NCI-H2081 (cell line): ENCODE data around the gene CTNNBL1.

Experiments
- DNase-seq, 2 experiments: peaks; one replicate each; lab custom pipeline; 2025; lab: John Stamatoyannopoulos, UW

The CTNNBL1 gene

DNA sequence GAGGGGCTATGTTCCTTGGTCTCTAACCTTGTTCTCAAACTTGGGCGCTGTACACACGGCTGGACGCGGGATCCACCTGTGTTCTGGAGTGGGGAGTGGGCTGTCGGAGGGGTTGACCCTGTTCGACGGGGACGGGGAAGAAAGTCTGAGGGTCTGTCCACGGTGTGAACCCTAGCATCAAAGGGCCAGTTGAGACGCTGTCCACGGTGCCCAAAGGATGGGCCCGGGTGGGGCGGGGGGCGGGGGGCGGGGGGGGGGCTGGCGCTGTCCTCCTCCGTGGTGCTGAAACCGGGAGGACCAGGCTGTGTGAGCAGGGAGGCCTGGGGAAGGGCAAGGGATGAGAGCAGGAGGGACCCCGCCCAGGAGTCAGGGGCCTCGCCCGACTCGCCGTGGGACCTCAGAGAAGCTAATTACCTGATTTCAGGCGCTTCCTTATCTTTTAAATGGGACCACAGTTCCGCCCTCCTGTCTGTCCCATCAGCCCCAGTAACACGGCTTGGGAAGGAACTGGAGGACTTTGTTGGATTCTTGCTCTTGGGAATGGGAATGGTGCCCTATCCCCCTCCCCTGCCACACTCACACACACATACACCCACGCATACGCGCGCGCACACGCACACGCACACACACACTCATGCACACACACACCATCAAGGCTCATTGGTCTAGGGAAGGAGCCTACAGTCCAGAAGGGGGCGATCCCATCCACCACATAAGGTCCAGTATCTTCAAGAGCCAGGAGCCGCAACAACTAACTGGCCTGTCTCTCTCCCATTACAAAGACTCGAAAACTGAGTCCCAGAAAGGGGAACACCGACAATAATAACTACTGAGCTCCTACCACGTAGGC is 208.0 kb downstream of the CTNNBL1 start:
- peak; percentile 47 to 49 for DNase-seq

DNA sequence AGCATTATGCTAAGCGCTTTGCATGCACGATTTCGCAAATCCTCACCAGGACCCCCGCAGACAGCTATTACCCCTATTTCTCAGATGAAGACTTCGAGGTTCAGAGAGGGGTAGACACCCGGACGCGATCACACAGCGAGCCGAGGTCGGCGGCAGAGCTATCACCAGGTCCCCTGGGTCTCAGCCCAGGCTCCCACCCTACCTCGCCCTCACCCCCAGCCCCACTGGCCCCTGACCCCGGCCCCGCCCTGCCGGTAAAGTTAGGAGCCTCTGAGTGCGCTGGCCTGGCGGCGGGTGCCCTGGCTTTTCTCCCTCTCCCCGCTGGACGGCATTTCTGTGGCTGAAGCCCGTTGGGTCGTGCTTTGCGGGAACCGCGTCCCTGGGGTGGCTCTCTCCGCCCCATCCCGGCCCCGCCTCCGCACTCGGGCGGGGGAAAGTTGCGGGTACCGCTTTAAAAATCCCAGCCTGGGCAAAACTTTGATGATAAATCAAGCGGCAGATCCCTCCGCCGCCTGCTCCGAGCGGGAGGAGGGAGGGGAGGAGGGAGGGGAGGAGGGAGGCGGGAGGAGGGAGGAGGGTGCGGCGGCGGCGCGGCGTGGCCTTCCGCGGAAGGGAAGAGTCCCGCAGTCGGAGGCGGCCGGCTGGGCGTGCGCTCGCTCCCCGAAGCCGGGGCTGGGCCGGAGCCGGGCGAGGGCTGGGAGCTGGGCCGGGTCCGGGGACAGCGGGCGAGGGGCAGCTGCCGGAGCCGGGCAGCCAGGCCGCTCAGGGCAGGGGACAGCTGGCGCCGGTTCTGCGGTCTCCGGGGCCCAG is 208.9 kb downstream of the CTNNBL1 start, which contains the start of gene VSTM2L:
Gene VSTM2L, plus strand, starts transcription at position 624 of the 810 bp plus-strand sequence. CDS start 224 bp downstream, outside the sequence.
- no peak for DNase-seq

DNA sequence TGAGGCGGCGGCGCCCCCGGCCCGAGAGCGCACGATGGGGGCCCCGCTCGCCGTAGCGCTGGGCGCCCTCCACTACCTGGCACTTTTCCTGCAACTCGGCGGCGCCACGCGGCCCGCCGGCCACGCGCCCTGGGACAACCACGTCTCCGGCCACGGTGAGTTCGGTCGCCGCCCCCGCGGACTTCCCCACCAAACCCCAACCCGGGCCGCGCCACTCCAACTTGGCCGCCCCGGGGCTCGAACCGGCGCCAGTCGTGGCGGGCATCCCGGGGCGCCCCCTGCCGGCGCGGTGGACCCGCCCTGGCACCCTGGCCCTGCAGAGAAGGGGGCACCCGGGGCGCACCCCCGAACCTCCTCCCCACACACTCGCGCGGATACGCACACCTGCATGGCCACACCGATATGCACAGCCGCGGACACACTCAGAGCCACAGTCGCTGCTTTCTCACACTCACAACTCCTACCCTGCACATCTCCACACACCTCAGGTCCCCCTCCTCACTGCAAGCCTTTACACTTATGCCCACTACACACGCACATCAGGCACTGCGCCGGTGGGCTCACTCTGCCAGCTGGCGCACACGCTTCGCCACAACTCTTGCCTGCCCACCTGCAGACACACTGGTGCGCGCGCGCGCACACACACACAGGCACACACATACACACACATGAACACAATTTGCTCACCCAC is 209.6 kb downstream of the CTNNBL1 start:
- DNase-seq, result no peak

DNA sequence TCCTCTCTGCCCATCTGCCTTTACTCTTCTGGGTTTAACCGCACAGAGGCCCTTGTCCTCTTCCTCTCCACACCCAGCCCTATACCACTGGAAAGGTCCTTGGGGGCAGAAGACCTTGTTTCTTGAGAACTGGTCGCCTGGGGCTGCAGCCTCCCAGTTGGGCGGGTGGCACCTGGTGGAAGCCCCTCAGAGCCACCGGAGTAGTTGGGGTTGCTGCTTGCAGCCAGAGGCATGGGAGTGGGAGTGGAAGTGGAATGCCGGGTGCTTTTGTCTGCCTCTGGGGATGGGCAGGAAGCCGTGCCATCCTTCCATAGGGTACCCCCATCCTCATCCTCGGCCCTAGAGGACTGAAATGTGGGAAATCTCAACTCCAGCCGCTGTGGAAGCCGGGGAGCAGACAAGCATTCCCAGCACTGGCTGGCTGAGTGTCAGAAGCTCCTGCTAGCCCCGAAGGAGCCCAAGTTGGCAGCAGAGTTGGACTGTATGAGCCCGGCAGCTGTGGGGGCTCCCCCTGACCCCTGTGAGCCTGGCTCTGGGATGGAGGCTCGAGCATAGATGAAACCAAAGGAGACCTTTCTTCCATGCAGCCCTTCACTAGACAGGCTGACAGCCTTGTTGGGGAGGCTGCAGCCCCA is 210.3 kb downstream of the CTNNBL1 start:
- no peak for DNase-seq

DNA sequence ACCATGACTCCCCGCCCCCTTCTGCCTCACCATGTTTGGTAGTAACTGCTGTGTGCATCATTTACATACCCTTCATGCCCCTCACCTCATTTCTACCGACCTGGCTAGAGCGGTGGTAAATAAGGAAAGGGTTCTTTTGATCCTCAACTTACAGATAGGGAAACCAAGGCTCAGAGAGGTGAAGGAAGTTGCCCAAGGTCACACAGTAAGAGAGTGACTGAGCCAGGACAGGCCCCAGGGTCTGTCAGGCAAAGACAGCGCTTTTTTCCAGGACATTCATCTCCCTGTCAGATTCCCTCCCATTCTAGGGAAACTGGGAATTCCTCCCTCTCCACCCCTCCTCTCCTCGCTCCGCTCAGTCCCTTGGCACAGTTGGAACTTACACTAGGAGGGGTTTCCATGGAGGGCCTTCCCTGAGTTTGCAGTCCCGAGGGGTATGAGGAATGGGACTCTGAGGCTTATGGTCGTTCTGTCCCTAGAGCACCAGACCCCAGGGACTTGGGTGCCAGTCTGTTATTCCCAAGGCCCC is 211.1 kb downstream of the CTNNBL1 start:
- no peak for DNase-seq

DNA sequence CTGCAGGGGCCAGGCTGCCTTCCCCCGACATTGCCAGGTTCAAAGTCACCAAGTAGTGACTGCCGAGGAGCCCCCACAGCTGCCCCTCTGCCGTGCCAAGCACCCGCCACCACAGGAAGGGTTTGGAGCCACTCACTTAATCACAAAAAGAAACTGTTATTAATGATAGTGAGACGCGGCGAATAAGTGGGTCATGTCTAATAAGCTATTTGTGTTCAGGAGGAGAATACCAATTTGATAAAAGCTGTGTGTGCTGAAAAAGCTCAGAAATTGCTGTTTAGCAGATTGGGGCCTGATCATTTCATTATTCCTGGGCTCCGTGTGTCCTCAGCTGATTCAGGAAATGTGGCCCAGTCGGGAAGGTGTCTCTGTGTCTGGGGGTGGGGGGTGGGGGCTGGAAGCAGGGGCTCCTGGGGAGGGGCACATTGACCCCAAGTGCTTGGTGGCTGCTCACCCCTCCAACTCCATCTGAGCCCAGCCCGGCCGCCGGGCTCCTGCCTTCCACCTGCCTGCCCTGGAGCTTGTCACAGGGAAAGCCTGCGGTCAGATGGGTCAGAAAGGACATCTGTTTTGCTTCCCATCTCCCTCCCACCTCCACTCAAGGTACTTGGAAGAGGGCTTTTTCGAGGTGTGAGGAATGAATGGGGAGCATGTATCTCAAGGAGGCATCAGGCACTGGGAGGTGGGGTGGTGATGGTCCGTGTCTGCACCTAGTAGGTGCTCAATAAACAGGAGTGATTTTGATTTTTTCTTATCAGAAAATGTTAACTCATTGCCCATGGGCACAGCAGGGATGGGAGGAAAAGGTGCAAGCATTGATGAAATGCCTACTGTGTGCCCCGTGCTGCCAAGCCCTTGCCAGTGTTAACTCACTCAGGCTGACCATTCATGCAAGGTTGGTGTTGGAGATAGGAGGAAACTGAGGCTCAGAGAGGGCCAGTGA is 212.1 kb downstream of the CTNNBL1 start:
- DNase-seq, result no peak

DNA sequence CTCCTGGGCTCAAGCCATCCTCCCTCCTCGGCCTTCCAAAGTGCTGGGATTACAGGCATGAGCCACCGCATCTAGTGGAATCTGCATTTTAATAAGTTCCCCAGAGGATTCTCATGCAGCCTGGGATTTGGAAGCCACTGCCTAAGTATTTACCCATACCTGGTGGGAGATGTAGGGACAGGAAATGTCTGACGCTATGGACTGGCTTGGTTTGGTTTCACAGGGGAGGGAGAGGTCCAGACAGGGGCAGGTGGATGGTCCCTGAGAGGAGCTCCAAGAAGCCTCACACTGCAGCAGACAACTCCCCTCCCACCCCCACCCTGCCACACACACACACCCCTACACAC is 213.5 kb downstream of the CTNNBL1 start:
- no peak for DNase-seq

DNA sequence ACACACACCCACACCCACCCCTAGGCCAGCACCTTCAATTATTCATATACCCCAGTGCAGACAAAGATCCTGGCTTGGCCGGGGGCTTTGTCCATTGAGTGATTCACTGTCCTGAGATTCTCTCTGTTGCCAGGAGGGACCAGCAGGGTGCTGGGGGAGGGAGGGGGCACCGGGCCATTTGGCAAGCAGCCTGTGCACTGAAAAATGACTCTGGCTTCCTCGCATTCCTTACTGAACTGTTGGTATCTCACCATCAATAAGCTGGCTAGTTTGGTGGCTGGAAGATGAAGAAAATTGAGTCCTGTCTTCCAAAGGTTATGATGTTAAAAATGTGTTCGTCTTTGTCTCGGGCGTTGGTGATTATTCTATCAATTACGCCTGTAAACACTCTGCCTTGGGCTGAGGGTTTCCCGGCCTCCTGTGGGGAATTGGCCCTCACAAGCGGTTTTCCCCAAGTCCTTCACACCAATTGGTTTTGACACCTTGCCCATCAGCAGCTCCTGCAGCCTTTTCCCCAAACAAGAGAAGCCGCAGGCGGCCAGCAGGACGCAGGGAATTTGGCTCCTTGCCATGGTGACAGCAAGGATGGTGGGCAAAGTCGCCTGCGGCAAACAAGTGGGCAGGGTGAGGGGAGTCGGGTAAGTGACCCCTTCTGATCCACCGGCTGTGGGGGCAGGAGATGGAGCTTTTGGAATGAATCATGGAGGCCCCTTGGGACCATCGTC is 214.0 kb downstream of the CTNNBL1 start:
- DNase-seq, result peak; percentile 68 to 83

DNA sequence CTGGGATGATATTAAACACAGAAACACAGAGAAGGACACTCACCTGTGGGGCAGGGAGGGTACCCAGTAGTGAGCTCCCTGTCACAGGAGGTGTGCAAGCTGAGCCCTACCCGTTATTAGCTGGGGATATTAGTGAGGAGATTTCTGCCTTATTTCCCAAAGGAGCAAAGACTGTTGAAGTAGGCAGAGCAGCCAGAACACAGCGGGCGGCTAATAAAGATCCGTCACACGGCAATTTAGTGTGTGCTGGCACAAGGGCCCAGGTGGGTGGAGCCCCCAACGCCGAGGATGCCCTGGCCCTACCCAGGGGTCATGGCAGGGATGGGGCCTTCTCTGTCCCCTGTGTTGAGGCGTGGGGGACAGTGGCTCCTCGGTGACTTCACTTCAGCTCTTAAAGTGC is 217.4 kb downstream of the CTNNBL1 start:
- no peak for DNase-seq

DNA sequence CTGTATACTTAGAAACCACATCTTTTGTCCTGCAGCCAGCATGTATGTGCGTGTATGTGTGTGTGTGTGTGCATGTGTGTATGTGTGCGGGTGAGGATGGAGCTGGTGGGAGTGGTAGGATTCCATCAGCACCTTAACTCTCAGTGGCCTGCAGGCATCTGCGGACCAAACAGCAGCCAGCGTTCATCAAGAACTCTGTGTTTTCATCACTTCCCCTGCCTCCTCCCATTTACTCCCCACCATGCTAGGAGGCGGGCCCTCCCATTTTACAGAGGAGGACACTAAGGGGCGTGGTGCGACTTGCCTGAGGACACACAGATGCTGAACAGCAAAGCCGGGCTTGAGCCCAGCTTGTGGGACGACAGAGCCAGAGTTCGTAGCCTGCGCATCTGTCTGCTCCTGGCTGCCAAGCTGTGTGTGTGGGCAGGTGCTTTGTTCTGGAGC is 218.0 kb downstream of the CTNNBL1 start:
- peak; percentile 56 to 72 for DNase-seq

DNA sequence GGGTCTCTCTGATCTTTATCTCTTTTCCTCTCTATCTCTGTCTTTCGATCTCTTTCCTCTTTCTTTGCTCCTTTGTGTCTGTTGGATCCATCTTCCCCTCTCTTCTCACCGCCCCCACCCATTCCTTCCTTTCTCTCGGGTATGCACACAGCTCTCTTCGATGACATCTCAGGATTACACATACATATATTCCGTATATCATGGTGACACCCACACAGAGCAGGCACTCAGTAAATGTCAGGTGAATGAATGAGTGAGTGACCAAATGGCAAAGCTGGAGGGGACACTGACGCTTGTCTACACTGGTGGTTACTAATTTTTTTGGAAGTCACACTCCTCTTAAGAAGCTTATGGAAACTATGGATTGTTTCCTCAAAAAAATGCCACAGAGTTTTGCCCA is 219.0 kb downstream of the CTNNBL1 start:
- no peak for DNase-seq

DNA sequence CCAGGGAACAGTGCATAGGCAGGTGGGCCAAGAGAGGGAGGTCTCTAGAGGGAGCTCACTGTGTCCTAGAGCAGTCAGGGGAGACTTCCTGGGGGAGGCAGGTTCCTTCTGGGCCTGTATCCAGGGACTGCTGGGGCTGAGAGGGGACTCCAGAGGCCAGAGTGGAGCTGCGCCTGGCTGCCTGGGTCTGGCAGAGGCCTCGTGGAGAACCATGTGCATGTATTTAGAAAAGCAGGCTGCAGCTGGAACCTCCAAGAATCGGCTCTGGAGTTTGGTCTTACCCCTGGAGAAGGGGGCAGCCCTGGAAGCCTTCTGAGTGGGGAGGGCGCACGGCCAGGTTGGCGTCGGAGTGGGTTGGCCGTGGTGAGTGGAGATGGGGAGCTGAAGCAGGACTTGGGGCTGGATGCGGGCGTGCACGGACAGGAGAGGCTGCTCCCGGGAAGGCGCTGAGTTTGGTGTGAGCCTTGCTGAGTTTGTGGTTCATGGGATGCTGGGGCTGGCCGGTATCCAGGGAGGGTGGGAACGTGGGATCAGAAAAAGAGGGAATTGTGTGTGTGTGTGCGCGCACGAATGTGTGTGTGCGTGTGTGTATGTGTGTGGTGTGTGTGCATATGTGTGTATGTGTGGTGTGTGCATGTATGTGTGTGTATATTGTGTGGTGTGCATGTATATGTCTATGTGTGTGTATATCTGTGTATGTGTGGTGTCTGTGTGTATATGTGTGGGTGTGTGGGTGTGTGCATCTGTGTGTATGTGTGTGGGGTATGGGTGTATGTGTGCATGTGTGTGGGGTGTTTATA is 219.9 kb downstream of the CTNNBL1 start:
- no peak for DNase-seq

DNA sequence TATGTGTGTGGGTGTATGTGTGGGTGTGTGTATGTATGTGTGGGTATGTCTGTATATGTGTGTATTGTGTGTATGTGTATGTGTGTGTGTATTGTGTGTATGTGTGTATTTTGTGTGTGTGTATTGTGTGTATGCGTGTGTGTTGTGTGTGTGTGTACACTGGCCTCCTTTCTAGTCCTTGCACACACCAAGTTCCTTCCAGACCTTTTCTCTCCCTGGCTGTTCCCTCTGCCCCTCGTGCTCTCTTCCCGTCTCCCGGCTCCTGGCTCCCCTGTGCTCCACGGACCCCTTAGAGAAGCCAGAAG is 220.5 kb downstream of the CTNNBL1 start:
- no peak for DNase-seq

DNA sequence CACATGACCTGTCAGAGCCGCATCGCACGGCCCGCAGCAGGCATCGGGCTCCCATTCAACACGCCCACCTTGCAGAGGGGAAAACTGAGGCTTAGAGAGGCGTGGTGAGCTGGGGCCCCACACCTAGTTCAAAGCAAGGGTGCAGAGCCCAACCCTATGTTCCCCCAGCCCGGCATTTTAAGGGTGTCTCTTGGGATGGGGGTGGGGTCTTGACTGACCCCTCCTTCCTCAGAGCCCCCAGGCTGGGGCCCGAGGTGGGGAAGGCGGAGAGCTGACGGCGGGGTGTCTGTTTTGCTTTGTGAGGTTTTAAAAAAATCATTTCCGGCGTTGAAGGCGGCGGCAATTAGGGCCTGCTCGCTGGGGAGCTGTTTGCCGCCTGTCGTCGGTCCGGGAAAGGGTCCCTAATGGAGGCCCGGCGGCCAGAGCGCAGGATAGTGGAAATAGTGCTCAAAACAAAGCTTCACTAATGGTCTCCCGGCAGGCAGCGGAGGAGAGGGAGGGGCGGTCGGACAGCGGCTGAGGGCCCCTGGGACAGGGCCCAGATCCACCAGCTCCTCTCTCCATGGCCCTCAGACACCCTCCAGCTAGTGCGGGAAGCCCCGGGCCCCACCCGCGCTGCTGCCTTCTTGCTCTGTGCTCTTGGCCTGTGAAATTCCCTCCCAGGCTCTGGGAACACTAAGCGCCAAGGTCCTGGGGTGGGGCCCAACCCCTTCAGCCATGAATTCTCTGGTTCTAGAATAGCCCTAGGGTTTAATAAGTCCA is 221.0 kb downstream of the CTNNBL1 start:
- DNase-seq, result peak; percentile 23 to 54

DNA sequence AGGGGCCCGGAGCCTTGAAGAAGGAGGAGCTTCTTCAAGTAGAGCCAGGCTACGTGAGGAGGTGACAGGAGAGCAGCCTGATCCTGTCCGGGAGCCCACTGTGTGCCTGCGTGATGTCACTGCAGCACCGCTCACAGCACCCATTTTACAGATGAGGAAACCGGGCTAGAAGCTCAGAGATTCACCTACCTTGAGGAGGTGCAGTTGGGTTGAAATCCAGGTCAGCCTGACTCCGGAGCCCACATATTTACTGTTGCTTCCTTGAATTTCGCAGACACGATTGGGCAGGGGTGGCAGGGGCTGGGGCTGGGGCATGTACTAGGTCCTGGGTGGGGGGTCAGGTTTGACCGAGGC is 221.6 kb downstream of the CTNNBL1 start:
- DNase-seq, result no peak

DNA sequence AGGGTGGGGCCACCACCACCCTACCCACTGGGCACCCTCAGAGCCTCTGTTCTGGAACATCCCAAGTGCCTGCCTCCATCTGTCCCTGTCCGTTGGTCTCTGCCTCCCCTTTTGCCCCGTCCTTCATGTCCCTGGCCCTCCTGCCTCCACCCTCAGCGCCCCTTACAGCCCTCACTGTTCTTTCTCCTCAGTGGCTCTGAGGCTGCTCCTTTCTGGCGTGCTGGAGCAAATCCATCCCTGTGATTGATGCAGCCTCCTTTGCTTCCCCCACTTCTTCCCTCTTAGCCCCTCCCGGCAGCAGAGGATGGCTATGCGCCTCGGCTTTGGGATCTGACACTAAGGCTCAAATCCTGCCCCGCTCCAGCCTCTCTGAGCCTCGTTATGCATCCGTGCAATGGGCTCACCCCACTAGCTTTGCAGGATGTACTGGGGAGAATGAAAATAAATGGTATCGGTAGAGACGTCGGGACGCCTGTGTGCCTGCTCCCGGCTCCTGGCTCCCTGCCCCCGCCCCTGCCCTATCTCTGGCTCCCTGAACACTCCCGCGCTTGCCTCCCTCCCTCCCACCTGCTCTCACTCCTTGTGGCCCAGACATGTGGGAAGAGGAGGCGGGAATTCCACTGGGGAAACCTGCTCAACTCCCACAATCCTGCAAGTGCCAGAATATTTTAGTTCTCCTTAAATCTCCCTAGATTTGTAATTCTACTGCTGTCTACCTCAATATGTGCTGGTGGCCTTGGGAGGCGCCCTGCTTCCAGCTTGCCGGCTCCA is 222.2 kb downstream of the CTNNBL1 start:
- no peak for DNase-seq

DNA sequence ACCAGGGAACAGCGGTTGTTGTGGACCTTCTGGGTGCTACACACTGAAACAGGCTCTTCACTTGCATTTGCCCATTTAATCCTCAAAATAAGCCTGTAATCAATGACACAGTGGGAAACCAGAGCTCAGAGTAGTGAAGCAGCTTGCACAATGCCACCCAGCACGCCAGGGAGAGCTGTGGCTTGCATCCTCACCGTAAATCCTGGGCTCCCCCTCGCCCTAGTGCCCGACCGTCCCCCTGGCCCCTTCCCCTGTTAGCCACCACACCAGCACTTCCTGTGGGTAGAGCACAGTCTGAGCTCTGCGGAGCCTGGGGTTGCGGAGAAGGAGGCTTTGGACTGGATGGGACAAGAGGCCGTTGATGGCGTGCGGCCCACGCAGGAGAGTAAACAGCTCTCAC is 223.6 kb downstream of the CTNNBL1 start:
- no peak for DNase-seq

DNA sequence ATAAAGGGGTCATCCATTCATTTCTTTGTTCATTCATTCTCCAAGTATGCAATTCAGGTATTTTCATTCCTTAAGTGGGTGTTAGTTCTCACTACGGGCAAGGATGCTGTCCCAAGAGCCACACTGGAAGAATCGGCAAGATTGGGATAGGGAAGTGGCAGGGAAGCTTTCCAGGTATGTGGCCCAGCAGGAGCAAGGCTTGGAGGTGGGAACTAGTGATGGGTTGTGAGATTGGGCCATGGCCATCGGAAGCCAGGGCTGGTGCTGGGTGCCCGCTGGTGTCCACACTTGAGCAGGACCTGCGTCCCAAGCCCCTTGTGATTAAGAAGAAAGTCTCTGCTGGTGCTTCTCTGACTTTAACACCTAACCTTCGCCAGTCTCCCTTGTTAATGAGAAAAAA is 224.2 kb downstream of the CTNNBL1 start:
- DNase-seq, result no peak
